DOHH2 (cell line): ENCODE results near the gene FABP6.

Experiments
- CTCF ChIP-seq: fragments of 200-600 bp; sonication (generic); IDR thresholded peaks from one replicate; pipeline ENCODE4 v1.5.1; 2014; ENCODE audit warnings: antibody characterized with exemption, mild to moderate bottlenecking, low read depth, low read length; ENCODE audit not compliant: poor library complexity, severe bottlenecking
- EZH2phosphoT487 ChIP-seq: fragments of 200-600 bp; sonication (generic); IDR thresholded peaks from 2 replicates; pipeline ENCODE4 v1.6.1; 2017; ENCODE audit warnings: borderline replicate concordance, mild to moderate bottlenecking, antibody characterized with exemption, low read length, moderate library complexity, mixed read lengths

- TF ChIP-seq CTCF (no peak), EZH2phosphoT487 (no peak)
Measured at GRCh38 chr5:160266752-160267345, 37.5 kb downstream of the FABP6 start.
